Activated gamma-delta T cell treated with anti-CD3 and anti-CD28 coated beads, Interleukin-2, amount 50 U/mL, for 16 hours (primary cell): ENCODE results near the gene FBXO27.
"Not testable (repeated sequence)": the region's sequence is repeated elsewhere in the genome, so short reads cannot be mapped to it uniquely, and the experiment has no call there.

Source experiments
- DNase-seq: peaks from one replicate; pipeline ENCODE4 v3.0.0-alpha.2; 2020; ENCODE audit warnings: low read depth

FBXO27 gene, protein sequence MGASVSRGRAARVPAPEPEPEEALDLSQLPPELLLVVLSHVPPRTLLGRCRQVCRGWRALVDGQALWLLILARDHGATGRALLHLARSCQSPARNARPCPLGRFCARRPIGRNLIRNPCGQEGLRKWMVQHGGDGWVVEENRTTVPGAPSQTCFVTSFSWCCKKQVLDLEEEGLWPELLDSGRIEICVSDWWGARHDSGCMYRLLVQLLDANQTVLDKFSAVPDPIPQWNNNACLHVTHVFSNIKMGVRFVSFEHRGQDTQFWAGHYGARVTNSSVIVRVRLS

DNA sequence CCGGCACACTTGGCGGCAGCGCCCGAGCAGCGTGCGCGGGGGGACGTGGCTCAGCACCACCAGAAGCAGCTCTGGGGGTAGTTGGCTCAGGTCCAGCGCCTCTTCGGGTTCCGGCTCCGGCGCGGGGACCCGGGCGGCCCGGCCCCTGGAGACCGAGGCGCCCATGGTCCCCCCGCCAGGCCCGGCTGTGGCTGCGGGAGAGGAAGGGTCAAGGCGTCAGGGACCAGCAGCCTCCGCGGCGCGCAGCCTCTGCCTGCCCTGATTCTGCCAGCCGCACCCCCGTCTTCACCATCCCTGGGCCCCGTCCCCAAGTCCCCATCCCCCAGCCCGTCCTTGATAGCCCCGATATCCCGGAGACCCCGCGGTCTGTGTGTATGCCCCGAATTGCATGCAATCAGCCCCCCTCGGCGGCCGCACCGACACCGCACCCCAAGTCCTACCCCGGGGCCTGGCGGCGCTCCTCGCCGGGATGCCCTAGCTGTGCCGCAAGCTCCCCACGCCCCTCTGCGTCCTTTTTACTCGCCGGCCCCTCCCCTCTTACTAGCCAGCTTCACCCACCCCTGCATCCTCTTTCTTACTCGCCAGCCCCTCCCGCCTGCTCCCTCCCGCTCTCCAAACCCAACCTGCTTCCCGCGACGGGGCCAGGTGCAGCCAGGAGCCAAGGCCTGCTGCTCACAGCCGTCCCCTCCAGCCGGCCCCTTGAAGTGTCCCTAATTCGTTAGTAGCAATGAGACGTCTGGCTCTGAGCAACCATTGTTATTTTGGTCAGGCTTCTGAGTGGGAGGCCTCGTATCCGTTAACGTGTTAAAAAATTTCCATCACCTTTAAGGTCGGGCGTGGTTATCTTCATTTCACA, at the start of gene FBXO27:
Gene FBXO27 (minus strand): TSS at position 487 of the 856 bp plus-strand sequence. CDS start 322 bp downstream, at position 165.
- no peak for DNase-seq

DNA sequence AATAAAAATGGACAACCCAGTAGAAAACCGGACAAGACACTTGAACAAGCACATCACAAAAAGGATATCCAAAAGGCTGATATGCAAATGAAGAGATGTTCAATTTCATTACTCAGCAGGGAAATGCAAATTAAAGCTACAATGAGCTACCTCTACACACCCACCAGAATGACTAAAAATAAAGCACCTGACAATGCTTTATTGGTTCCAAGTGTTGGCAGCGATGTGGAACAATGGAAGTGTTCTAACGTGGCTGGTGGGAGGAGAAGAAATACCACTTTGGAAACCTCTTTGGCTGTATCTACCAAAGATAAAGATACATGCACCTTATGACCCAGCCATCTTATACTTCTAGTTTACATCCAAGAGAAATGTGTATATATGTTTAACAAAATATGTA, 48.1 kb upstream of the FBXO27 start:
- no peak for DNase-seq

DNA sequence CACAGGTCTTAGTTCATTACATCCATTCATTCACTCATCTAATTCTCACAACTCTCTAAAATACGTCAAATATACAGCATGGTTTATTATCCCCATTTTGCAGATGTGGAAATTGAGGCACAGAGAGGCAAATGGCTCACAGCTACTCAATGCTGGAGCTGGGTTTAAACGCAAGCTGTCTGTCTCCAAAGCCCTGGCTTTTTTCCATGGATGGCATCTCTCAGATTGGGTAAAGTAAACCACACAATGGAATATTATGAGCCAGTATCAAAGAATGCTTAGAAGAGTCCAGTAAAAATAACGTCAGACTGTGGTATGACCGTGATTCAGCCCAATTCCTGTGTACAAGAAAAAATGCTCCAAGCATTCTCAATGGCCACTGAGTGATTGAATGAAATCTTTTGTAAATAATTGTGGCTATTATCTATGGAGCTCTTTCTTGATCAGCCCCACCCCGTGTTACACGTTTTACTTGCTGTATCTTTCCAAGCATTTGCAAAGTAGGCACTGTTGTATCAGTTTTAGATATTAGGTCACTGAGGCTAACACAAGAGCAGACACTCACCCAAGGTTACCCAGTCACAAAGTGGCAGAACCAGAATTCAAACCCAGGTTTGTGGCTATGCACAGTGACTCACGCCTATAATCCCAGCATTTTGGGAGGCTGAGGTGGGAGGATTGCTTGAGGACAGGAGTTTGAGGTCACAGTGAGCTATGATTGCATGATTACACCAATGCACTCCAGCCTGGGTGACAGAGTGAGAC, 46.3 kb upstream of the FBXO27 start:
- no peak for DNase-seq

DNA sequence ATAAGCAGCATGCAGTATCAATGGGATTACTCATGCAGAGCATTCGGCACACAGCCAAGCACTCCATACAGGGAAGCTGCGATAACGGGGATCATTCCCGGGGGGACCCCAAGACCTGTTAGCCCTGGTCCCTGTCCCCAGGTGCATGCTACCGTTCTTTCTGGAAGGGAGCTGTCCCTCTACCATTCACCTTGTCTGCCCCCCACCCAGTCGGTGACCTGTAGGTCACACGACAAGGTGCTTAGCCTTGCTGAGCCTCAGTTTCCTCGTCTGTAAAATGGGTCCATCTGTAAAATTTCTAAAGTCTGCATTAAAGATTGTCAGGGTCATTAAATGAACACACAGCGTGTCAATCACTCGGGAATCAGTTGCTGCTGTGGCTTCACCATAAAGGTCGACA, 45.0 kb upstream of the FBXO27 start:
- no peak for DNase-seq

GRCh38 chr19:39074942-39075341, 42.6 kb upstream of the FBXO27 start:
- no peak for DNase-seq

- no peak for DNase-seq
Observed at GRCh38 chr19:39074205-39074692, 41.9 kb upstream of the FBXO27 start.

GRCh38 chr19:39070888-39071287, 38.5 kb upstream of the FBXO27 start:
- DNase-seq, result no peak

GRCh38 chr19:39068259-39068658, 35.9 kb upstream of the FBXO27 start:
- DNase-seq, result not testable (repeated sequence)

DNA sequence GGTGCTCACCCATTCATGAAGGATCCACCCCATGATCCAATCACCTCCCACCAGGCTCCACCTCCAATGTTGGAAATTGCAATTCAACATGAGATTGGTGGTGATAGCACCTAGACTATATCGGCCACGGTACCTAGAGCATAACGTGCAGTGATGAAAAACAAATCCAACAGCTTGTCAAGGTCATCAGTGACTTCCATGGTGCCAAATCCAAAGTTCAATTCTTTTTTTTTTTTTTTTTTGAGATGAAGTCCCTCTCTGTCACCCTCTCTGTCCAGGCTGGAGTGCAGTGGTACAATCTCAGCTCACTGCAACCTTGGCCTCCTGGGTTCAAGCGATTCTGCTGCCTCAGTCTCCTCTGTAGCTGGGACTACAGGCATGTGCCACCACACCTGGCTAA, 34.8 kb upstream of the FBXO27 start:
- no peak for DNase-seq

DNA sequence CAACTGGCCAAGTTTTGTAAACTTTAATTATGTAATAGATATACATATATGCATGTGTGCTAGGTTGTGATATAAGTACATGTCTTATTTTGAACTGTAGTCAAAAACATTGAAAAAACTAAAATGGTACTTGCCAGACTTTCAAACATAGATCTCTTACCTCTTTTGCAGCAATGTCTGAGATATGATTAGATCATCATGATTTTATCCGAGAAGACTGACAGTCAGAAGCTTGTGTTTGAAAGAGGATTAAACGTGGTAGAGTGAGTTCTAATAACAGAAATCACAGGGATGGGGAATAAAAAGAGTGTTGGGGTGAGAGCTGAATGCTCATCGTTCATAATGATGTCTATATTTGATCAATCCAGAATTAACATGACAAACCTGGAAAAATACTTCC, 33.6 kb upstream of the FBXO27 start:
- no peak for DNase-seq

DNA sequence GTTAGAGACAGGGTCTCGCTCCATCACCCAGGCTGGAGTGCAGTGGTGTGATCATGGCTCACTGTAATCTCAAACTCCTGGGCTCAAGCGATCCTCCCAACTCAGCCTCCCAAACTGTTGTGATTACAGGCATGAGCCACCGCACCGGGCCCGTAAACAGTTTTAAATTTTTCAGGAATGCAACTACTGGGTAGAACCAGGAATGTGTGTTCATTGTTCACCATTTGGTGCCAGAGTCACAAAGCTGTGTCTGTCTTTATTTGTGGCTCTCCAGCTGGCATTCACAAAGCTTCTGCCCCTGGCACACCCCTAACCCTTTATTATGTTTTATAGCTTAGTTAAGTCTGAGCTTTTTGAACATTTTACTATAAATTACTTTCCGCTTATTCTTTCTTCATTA, 32.1 kb upstream of the FBXO27 start:
- DNase-seq, result no peak

DNA sequence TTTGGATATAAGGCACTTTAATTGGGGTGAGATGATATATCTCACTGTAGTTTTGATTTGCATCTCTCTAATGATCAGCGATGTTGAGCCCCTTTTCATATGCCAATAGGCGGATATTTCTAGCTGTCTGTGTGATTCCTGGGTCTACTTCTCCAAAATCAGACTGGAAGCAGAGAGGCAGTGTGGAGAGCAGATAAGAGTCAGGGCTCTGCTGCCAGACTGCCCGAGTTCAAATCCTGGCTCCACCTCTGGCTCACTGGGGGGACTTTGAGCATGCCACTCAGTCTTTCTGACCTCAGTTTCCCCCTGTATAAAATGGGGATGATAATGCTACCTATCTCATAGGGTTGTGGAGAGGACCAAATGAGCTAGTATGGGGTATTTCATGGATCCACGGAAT, 27.8 kb upstream of the FBXO27 start:
- DNase-seq, result no peak

- no peak for DNase-seq
Observed at GRCh38 chr19:39059302-39059701, 27.0 kb upstream of the FBXO27 start.

- no peak for DNase-seq
Observed at GRCh38 chr19:39057615-39058014, 25.3 kb upstream of the FBXO27 start.

DNA sequence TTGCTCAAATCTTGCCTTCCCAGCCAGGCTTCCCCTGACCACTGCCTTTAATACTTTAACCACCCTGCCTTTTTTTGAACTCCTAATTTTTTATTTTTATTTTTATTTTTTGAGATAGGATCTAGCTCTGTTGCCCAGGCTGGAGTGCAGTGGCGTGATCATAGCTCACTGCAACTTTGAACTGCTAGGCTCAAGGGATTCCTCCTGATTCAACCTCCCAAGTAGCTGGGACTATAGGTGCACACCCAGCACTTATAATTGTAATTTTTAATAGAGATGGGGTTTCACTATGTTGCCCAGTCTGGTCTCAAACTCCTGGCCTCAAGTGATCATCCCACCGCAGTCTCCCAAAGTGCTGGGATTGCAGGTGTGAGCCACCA, 21.7 kb upstream of the FBXO27 start:
- DNase-seq, result no peak

GRCh38 chr19:39053276-39054090, 21.1 kb upstream of the FBXO27 start:
- DNase-seq, result no peak

- no peak for DNase-seq
Observed at GRCh38 chr19:39052846-39053245, 20.5 kb upstream of the FBXO27 start.

- DNase-seq, result peak; percentile 59
Observed at GRCh38 chr19:39052243-39052746, 19.9 kb upstream of the FBXO27 start.

GRCh38 chr19:39047073-39047472, 14.7 kb upstream of the FBXO27 start:
- no peak for DNase-seq

DNA sequence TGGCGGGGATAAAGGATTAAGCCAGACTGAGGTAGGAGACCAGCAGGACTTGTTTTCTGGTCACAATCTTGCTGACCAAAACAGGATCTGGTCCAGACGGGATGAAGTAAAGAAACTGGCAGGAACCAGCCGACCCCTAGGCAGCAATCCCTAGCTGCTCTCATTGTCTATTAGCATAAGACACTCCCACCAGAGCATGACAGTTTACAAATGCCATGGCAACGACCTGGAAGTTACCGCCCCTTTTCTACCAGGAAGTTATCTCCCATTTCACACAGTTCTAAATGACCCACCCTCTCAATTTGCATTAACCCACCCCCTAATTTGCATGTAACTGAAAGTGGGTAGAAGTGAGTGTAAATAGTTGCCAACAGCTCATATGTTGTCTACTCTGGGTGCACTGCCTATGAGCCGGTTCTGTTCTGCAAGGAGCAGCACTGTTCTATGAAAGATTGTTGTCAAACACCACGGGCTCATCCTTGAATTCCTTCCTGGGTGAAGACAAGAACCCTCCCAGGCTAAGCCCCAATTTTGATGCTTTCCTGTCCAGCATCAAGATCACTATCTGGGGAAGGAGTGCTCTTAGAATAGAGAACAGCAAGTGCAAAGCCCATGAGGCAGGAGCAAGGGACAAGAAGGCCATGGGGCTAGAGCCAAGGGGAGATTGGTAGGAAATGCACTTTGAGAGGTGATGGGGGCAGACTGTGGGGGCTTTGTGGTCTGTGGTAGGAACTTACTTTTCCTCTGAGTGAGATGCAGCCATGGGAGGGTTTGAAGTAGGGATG, 13.9 kb upstream of the FBXO27 start:
- DNase-seq, result no peak

GRCh38 chr19:39045506-39045905, 13.2 kb upstream of the FBXO27 start:
- no peak for DNase-seq
